Measurements from ENCODE around the gene S100A10.

The S100A10 gene

GRCh38 chr1:152013664-152014237 is 20.1 kb upstream of the S100A10 start:
- no peak for DNase-seq (ENCODE audit: low read depth)

- no peak for DNase-seq (ENCODE audit: low read depth)
These were observed 16.0 kb upstream of the S100A10 start for GRCh38 chr1:152009691-152010090.

- no peak for DNase-seq (ENCODE audit: low read depth)
These were observed 13.4 kb upstream of the S100A10 start for GRCh38 chr1:152007047-152007446.

- DNase-seq (ENCODE audit: low read depth): no peak
These were observed 11.8 kb upstream of the S100A10 start for GRCh38 chr1:152005360-152005912.

GRCh38 chr1:152003846-152004442 is 10.3 kb upstream of the S100A10 start:
- DNase-seq (ENCODE audit: low read depth): no peak

DNA sequence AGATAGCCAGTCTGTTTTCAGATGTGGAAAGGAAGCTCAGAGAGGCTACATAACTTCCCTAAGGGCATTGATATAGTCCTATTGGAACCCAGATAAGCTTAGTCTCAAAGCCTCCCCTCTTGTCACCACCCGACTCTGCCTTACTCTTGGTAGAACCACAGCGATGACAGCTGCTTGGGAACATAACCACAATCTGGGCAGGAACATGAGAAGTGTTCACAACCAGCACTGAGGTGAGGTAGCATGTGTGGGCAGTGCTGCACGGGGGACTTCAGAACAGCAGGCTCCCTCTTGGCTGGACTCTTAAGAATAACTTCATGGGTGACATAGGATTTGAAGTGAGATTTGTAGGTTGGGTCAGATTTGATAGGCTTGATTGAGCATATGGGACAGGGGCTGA is 9.3 kb upstream of the S100A10 start:
- DNase-seq (ENCODE audit: low read depth): no peak

- DNase-seq (ENCODE audit: low read depth): peak; percentile 62
These were observed 8.2 kb upstream of the S100A10 start for GRCh38 chr1:152001631-152002584.

DNA sequence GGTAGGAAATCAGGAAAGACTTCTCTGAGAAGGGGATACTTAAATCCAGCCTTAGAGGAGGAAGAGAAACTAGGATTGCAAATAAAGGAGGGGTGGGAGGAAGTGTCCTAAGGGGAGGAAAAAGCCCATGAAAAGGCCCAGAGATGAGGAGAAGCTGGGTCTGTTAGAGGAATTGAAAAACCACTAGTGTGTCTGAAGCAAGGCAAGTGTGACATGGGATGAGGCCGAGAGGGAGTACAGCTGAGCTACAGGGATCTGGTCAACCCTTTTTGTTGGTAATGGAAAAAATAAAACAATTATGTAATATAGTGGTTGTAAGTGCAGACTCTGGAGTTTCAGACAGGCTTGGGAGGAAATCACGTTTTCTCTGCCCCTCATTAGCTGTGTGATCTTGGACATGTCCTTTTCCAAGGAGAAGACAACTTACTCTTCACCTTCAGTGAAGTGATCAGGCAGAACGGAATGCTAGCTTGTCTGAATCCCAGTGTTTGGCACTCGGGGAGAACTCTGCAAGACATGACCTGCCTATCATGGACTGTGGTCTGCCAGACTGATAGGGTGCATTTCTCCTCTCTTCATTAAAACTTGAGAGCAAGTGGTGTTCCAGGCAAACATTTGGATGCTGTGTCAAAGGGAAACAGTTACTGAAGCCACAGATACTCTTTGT is 7.4 kb upstream of the S100A10 start:
- no peak for DNase-seq (ENCODE audit: low read depth)

GRCh38 chr1:151998611-151999362 is 5.1 kb upstream of the S100A10 start:
- no peak for DNase-seq (ENCODE audit: low read depth)

- no peak for DNase-seq (ENCODE audit: low read depth)
These were observed 3.6 kb upstream of the S100A10 start for GRCh38 chr1:151997284-151997570.

GRCh38 chr1:151995774-151996173 is 2.1 kb upstream of the S100A10 start:
- DNase-seq (ENCODE audit: low read depth): no peak

DNA sequence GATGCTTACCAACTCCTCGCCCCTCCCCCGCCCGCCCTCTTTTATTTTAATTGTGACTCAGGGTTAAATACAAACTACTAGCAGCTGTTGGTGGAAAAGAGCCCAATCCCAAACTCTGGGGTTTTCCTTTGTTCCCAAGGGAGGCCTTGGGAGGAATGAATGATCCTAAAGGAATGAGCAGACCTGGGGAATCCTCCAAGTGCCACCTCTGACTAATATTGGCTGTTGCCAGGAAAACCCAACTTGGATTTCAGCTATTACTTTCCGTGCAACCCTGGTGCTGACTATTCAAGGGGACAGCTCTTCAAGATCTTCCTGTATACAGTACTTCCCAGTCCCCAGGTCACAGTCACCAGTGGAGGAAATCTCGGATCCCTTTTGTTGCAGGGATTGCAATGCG is 1.3 kb upstream of the S100A10 start:
- no peak for DNase-seq (ENCODE audit: low read depth)

- peak; percentile 19 for DNase-seq (ENCODE audit: low read depth)
These were observed 450 bp downstream of the S100A10 start for GRCh38 chr1:151993084-151993733.

DNA sequence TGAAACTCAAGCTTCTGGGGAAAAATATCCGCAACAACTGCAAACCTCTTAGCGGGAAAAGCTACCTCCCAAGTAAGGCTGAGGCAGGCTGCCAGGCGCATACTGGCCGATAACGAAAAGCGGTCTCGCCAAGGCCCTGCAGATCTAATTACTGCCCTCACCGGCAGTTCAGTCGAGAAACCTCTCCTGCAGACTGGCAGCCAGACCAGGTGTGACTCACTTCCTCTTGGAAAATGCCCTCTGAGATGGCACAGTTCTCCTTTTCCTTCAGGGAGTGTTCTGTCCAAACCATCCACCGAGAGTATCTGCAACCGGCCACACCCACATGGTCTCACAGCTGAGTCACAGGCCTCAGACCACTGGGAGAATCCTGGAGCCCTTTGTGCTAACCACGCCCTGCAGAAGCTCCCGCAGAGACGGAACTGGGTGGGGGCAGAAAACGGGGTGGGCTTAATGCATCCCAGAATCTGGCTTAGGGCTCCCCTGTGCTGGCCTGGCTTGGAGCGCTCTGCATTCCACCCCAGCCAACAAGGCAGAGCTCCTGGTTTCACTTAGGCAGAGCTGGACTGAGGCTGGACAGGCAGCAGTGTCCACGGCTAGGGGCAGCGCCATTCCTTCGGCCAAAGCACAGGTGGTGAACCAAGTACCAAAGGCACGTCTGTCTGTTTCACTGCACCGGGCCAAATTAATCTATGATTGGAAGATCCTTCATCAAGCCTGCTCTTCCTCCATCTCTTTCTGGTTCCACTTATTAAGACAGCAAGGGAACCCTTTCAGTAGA is 1.2 kb downstream of the S100A10 start:
- DNase-seq (ENCODE audit: low read depth): no peak

DNA sequence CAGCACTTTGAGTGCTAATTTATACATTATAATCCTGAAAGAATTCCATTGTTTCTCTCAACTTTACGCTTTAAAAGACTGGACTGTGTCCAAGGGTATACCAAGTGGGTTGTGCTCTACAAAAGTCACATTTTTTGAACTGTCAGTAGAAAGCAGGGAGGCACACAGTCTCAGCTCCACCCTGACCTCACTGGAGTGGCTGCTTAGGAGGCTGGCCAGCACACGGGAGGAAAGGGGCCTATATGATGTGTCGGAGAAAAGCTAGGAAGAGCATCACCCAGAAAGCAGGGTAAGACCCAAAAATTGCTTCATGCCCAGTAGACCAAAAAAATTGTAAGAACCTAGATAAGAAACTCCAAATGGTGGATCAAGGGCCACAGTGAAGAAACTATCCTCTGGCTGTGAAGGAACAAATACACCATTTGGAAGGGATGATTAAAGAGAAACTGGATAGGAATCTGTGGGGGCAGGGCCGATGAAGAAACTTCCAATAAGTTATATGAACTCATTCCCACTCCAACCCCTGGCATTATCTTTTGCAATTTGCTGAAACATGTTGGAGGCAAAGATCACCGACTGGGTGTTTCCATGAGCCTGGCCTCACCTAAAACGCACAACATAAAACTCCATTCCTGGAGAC is 1.9 kb downstream of the S100A10 start:
- DNase-seq (ENCODE audit: low read depth): no peak

GRCh38 chr1:151990856-151991198 is 2.8 kb downstream of the S100A10 start:
- DNase-seq (ENCODE audit: low read depth): no peak

GRCh38 chr1:151990058-151990855 is 3.4 kb downstream of the S100A10 start:
- DNase-seq (ENCODE audit: low read depth): no peak

DNA sequence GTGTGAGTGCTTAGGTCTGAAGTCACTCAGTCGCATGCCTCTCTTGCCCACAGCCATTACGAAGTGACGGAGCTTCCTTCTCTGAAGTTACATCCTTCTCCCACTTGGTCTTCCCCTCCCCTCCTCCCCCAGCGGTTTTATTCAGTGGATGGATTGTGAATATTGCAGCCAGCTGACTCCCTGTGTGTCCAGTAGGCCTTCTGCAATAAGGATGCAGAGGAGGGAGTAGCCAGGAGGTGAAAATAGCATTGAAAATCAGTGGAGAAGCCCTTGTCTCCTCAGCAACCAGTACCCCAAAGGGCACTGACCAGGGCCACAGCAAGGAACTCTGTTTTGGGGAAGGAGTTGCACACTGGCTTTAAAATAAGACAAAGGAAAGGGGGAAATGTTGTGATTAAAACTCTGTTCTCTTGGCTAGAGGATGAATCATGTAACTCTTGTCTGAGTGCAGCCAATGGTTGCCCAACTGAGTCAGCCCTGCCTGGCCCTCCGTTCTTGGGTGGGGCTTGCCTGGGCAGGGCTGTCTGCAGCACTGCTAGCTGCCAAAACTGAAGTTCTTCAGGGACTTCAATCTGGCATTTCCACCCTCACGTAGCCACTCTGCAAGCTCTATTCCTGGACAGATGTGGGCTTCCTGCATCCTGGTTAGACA is 4.3 kb downstream of the S100A10 start:
- no peak for DNase-seq (ENCODE audit: low read depth)
